ENCODE data around the gene KXD1.

The KXD1 gene

GRCh38 chr19:18603958-18604819, 46.5 kb downstream of the KXD1 start:
- no peak for DNase-seq

- no peak for DNase-seq
Observed at GRCh38 chr19:18604820-18605159, 47.1 kb downstream of the KXD1 start.

- DNase-seq: no peak
Observed at GRCh38 chr19:18605196-18605545, 47.5 kb downstream of the KXD1 start.

GRCh38 chr19:18605546-18606280, 48.0 kb downstream of the KXD1 start:
- no peak for DNase-seq

- DNase-seq: no peak
Observed at GRCh38 chr19:18606281-18607225, 48.9 kb downstream of the KXD1 start, which contains the start of gene CRLF1. TSS of gene CRLF1 (minus strand) at chr19:18606799. CDS start at chr19:18606656, 143 bp downstream.

DNA sequence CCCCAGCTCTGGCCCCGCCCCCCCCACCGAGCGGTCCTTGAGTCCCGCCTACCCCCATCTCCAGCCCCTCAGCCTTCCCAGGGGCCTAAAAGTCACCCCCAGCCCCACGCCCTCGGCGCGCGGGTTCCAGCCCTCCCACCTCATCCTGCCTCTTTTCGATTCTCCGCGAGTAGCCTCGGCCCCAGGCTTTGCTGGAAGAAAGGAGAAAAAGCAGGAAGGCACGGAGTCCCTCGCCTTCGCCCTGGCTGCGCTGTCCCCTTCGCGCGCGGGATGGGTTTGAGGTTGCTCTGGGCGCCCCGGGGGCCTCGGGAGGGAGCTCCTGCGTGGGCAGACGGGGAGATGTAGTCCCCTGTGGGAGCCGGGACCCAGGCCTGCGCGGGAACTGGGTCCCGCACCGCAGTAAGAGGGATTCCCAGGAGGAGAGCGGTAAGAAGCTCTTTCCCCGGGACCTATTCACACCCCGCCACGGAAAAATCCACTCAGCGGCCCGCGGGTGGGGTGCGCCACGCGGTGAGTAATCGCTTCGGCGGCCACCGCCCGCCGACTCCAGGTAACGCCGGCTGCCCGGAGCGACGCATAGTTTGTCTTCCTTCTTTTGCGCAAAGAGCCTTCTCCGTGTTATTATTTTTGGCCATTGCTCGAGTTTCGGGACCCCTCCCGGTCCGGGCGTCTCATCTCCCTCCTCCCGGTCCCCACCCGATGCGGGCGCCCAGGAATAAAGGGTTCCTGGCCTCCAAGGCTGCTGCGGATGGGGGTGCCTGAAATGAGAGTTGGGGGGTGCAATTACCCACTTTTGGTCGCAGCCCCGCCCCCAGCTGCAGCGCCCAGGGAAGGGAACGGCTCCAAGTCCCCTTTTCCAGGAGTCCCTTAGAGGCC, 49.8 kb downstream of the KXD1 start:
- no peak for DNase-seq

DNA sequence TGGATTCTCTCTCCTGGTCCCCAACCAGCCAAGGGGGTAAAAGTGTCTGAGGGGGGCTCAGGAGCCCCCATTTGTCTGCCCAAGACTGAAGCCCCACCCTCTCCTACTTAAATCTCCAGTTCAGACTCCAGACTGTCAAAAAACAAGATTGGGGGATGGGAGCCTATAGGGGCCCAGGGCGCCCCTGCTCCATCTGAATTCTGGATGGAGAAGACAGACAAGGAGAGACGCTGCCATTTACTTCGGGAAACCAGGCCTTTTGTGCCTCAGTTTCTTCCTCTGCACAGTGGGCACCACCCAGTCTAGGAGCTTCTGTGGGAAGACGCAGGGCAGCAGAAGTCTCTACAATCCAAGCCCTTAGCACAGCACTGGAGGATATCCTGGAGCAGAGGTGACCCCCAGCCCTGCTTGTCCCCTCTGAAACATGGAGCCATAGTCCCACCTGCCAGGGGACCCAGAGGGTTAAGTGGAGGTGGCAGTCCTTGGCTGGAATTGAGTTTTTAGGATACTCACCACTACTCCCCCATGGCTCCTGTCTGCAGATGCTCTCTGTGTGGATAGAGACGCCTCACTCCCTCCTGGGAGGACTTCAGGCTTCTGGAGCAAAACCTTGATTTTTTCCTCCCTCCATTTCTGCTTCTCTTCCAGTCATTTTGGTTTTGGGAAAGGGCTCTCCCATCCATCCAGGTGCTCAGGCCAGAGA, 50.6 kb downstream of the KXD1 start:
- DNase-seq: no peak

DNA sequence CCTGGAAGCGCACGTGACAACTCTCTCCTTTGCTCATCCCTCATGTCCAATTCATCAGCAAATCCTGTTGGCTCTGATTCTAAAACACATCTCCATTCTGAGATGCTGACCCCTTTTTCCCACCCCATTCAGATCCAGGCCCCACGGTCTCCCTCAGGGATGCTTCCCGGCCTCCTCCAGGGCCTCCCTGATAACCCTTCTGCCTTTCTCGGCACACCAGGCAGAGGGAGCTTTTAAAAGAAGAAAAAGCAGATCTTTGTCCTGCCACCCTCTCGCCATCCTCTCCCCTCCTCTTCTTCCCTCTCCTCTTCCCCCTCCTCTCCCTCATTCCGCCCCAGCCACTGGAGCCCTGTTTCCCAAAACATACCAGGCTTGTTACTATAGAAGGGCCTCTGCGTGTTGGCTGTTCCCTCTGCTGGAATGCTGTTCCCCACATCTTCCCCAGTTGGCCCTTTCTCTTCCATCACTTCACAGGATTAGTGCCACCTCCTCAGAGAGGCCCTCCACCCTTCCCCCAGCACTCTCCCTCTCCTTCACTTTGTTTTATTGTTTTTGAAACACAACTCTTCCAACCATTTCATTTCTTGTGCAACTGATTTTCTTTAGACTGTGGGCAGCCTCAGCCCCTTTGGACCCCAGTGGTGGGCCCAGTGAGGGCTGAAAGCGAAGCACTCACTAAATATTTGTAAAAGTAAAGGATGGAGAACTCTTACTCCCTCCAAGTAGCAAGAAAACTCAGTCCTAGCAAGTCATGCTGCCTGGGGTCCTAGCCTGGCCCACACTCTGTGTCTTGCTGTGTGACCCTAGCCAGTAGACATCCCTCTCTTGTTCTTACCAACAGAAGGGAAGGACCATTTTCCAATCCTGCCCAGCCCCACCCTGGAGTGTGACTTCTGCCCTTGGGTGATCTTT, 51.4 kb downstream of the KXD1 start:
- no peak for DNase-seq

DNA sequence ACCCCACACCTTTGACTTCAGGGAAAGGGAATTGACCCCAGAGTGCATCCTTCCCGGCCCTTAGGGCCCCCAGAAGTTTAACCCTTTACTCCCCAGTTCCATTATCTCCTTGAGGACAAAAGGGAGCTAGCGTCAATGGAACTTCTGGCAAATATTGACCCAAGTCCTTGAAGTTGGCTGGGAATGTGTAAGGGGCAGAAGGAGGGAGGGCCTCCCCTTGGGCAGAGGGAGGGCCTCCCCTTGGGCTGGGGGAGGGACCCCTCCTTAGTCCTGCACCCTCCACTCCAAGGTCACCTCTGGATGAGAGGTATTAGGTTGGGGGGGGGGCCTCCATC, 52.0 kb downstream of the KXD1 start:
- no peak for DNase-seq

GRCh38 chr19:18610245-18610555, 52.5 kb downstream of the KXD1 start:
- DNase-seq: no peak

GRCh38 chr19:18610556-18611326, 53.1 kb downstream of the KXD1 start:
- no peak for DNase-seq

GRCh38 chr19:18611327-18612050, 53.8 kb downstream of the KXD1 start:
- DNase-seq: no peak

DNA sequence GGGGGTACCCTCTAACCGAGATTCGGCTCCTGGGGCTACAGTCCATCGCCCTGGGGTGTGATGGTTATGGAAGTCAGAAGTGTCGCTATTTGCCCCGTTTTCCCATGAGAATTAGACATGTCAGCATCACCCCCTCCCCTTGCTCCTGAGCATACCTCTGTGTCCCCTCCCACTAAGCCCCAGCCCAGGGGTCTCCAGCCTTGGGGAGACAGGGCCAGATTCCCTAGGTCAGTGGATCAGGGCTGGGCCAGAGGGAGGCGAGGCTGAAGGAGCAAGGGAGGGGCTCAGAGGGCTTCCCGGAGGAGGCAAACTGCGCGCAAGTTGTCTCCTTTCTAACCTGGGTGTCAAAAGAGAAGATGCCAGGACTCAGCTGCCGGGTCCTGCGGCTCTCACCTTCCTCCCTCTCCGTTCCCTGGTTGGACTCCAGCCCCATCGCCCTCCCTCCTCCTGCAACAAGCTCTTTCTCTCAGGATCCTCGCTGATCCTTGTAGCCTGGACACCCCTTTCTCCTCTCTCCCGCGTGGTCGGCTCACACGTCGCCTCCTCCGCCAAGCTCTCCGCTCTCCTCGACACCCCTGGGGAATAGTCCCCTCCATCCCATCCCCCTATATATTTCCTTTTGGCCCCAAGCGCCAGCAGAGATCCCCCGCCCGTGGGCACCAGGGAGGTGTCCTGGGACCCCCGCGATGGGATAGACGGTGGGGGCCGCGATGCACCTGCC, 54.5 kb downstream of the KXD1 start:
- DNase-seq: no peak

- DNase-seq: no peak
Observed at GRCh38 chr19:18612772-18613588, 55.3 kb downstream of the KXD1 start, which contains the start of gene TMEM59L. TSS of gene TMEM59L (plus strand) at chr19:18612870. CDS start at chr19:18612959, 89 bp downstream.

- no peak for DNase-seq
Observed at GRCh38 chr19:18613589-18614234, 56.0 kb downstream of the KXD1 start.

- no peak for DNase-seq
Observed at GRCh38 chr19:18616023-18616422, 58.4 kb downstream of the KXD1 start.

DNA sequence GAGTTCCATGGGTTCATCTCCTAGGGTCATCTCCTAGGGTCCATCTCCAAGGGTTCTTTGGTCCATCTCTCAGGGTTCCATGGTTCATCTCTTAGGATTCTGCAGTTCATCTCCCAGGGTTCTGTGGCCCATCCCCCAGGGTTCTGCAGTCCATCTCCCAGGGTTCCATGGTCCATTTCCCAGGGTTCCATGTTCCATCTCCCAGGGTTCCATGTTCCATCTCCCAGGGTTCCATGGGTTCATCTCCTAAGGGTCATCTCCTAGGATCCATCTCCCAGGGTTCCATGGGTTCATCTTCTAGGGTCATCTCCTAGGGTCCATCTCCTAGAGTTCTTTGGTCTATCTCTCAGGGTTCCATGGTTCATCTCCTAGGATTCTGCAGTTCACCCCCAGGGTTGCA, 59.9 kb downstream of the KXD1 start:
- no peak for DNase-seq

Data from inflammatory macrophage treated with lipopolysaccharide for 4 hours (primary cell).